Osteocyte (in vitro differentiated cells): Measurements from ENCODE around the gene SRRM5. TPM values are rescaled to one million over a fixed set of nuclear protein-coding genes. Genes with fewer than 3 reads are reported as not detected.

ENCODE experiments used
- DNase-seq: peaks from one replicate; pipeline ENCODE4 v3.0.0; 2021; ENCODE audit warnings: mixed read lengths; ENCODE audit not compliant: unreplicated experiment; ENCODE audit errors: extremely low spot score
- H3K27ac Mint-ChIP-seq: one replicate; pipeline ENCODE4 v1.8.0; 2021; ENCODE audit warnings: mild to moderate bottlenecking, mixed read lengths; ENCODE audit not compliant: unreplicated experiment
- H3K27me3 Mint-ChIP-seq: one replicate; pipeline ENCODE4 v1.8.0; 2021; ENCODE audit warnings: mixed read lengths; ENCODE audit not compliant: unreplicated experiment
- H3K36me3 Mint-ChIP-seq: one replicate; pipeline ENCODE4 v1.8.0; 2021; ENCODE audit warnings: mixed read lengths; ENCODE audit not compliant: unreplicated experiment
- H3K4me1 Mint-ChIP-seq: one replicate; pipeline ENCODE4 v1.8.0; 2021; ENCODE audit warnings: mixed read lengths; ENCODE audit not compliant: unreplicated experiment
- H3K4me3 Mint-ChIP-seq: one replicate; pipeline ENCODE4 v1.8.0; 2021; ENCODE audit warnings: mild to moderate bottlenecking, moderate library complexity, mixed read lengths; ENCODE audit not compliant: unreplicated experiment
- H3K9me3 Mint-ChIP-seq: one replicate; pipeline ENCODE4 v1.8.0; 2021; ENCODE audit warnings: mixed read lengths; ENCODE audit not compliant: unreplicated experiment
- CTCF ChIP-seq: fragments of 200-600 bp; sonication (generic); IDR thresholded peaks from 2 replicates; pipeline ENCODE4 v1.5.0; 2021; ENCODE audit warnings: antibody characterized with exemption, mild to moderate bottlenecking, moderate library complexity
- total RNA-seq: library from RNA; stranded (reverse); gene quantifications from 2 replicates; pipeline ENCODE4 v1.2.1, GENCODE V29; 2021

SRRM5 gene
- total RNA-seq, 1 donor from 2014 or later, result 0.35 TPM

DNA sequence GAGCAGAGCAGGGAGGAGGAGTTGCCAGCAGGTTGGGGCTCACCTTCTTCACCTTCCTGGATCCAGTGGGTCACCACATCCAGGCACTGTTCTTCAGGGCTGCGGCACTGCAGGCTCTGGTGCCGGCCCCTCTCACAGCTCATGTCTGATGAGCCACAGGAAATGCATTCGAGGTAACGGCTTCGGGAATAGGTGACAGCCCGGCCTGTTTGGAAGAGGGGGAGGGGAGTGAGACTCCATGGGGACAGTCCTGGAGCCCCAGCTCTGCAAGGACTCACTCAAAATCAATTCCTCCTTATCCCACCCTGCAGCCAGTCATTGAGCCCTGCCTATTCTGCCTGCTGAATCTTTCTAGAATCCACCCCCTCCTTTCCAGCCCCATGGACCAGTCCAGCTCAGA is 44.5 kb downstream of the SRRM5 start:
- no peaks in the 10 kb centered on the region for H3K27me3 Mint-ChIP-seq
- no peak for DNase-seq
- H3K4me3 Mint-ChIP-seq, result no peak overlapping the region
- TF ChIP-seq CTCF, result no peak
- peaks cover 45% of the 10 kb centered on the region for H3K36me3 Mint-ChIP-seq
- H3K27ac Mint-ChIP-seq, result no peak overlapping the region
- H3K4me1 Mint-ChIP-seq, result peaks cover 5% of the 10 kb centered on the region
- H3K9me3 Mint-ChIP-seq, result no peaks in the 10 kb centered on the region

DNA sequence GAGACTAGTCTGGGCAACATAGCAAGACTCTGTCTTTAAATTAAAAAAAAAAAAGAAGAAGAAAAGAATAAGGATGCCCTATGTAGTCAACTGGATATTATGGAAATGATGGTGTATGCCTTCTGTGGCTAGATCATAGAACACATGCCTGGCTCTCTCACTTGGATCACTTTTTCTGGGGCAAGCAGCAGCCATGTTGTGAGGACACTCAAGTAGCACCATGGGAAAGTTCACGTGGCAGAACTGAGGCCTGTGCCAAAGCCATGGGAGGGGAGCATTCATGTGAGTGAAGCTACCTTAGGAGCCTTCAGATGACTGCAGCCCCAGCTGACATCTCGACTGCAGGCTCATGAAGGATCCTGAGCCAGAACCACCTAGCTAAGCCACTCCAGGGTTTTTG is 46.1 kb downstream of the SRRM5 start:
- Mint-ChIP-seq H3K4me1 (no peaks in the 10 kb centered on the region), H3K9me3 (no peaks in the 10 kb centered on the region), H3K4me3 (no peak overlapping the region), H3K27me3 (no peaks in the 10 kb centered on the region), H3K36me3 (peaks cover 39% of the 10 kb centered on the region), H3K27ac (no peak overlapping the region)
- DNase-seq, result no peak
- no peak for TF ChIP-seq CTCF

- Mint-ChIP-seq H3K4me1 (no peaks in the 10 kb centered on the region), H3K27ac (no peak overlapping the region), H3K9me3 (no peaks in the 10 kb centered on the region), H3K4me3 (no peak overlapping the region), H3K27me3 (no peaks in the 10 kb centered on the region), H3K36me3 (peaks cover 35% of the 10 kb centered on the region)
- no peak for TF ChIP-seq CTCF
- no peak for DNase-seq
These were observed 46.6 kb downstream of the SRRM5 start for GRCh38 chr19:43658494-43658893.

DNA sequence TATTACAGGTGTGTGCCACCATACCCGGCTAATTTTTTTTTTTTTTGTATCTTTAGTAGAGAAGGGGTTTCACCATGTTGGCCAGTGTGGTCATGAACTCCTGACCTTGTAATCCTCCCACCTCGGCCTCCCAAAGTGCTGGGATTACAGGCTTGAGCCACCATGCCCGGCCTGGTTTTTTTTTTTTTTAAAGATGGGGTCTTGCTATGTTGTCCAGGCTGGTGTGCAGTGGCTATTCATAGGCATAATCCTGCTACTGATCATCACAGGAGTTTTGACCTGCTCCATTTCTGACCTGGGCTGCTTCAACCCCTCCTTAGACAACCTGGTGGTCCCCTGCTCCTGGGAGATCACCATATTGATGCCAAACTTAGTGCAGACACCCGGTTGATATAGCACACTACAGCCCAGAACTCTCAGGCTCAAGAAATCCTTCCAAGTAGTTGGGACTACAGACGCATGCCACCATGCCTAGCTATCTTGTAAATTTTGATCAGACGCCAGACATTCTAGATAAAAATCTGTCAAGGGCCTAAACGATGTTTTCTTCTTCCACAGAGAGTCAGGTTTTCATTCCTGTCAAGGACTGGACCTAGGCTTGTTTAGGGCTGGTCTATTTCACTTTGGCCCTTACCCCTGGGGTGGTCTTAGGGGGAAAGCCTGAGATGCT is 48.5 kb downstream of the SRRM5 start:
- Mint-ChIP-seq H3K4me3 (no peak overlapping the region), H3K27ac (no peak overlapping the region), H3K9me3 (no peaks in the 10 kb centered on the region), H3K4me1 (no peaks in the 10 kb centered on the region), H3K27me3 (no peaks in the 10 kb centered on the region), H3K36me3 (peaks cover 37% of the 10 kb centered on the region)
- no peak for TF ChIP-seq CTCF
- no peak for DNase-seq

DNA sequence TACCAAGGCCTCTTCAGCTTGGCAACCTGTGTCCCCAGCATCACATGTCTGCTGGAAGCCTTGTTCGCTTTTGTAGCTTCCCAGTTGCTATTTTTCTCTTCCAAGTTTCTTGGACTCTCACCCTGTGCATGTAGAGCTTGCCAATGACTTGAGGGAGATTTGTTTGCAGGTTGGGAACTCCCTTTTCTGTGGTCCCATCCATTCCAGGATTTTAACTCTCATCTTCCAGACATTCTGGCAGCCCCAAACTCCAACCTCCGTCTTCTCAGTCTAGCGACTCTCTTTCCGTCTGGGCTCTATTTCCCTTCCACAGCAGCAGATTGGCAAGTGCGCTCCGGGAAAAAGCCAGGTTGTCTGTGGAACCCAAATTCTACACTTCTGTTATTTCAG is 49.1 kb downstream of the SRRM5 start:
- DNase-seq, result no peak
- Mint-ChIP-seq H3K27ac (no peak overlapping the region), H3K27me3 (no peaks in the 10 kb centered on the region), H3K4me1 (no peaks in the 10 kb centered on the region), H3K4me3 (no peak overlapping the region), H3K9me3 (no peaks in the 10 kb centered on the region), H3K36me3 (peaks cover 33% of the 10 kb centered on the region)
- no peak for TF ChIP-seq CTCF
